ENCODE data around the gene TMA7. TPM values are rescaled to one million over a fixed set of nuclear protein-coding genes. Genes with fewer than 3 reads are reported as not detected.

TMA7 gene
- total RNA-seq, 6 experiments from 2014 or later: 64.8 to 182 (median 80.1) TPM

DNA sequence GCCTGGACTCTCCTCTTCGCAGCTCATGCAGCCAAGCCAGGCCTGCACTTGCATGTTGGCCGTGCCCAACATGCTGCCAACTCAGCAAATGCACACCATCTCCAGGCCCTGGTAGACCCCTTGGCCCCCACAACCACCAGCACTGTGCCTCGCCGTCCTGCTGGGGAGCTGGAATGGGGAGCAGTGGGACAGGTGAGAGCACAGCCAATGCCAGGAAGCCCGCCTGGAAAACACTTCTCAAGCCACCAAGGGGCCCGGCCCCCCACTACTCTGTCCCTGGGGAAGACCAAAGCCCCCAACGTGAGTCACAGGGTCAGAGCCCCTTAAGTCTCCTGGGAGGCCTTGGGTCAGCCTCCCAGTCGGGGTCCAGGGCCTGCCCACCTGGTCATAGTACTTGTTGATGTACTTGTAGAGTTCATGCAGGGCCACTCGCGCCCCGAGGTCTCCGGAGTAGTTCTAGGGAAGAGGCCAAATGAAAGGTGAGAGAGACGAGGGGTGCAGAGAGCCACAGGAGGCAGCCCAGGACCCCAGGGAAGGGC, 34.6 kb upstream of the TMA7 start:
- Histone ChIP-seq H3K4me3 (no peak overlapping the region), H3K4me1 (no peaks in the 10 kb centered on the region), H3K27me3 (no peaks in the 10 kb centered on the region), H3K9me3 (no peaks in the 10 kb centered on the region), H3K27ac (no peak overlapping the region), H3K36me3 (peaks cover 0 to 63% (median 28%) of the 10 kb centered on the region in 4 donors)
- 40% methylated on average over 5 of the region's 13 CpGs for WGBS (ENCODE audit: insufficient coverage, low coverage, low lambda C conversion rate, missing lambda C conversion rate)
- ATAC-seq (no peak), DNase-seq (peak; percentile 15 to 55 (median 51))
- TF ChIP-seq POLR2A (IDR thresholded peaks at IDR 0.05): no peak
- TF ChIP-seq, protein P1, sequence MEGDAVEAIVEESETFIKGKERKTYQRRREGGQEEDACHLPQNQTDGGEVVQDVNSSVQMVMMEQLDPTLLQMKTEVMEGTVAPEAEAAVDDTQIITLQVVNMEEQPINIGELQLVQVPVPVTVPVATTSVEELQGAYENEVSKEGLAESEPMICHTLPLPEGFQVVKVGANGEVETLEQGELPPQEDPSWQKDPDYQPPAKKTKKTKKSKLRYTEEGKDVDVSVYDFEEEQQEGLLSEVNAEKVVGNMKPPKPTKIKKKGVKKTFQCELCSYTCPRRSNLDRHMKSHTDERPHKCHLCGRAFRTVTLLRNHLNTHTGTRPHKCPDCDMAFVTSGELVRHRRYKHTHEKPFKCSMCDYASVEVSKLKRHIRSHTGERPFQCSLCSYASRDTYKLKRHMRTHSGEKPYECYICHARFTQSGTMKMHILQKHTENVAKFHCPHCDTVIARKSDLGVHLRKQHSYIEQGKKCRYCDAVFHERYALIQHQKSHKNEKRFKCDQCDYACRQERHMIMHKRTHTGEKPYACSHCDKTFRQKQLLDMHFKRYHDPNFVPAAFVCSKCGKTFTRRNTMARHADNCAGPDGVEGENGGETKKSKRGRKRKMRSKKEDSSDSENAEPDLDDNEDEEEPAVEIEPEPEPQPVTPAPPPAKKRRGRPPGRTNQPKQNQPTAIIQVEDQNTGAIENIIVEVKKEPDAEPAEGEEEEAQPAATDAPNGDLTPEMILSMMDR (IDR thresholded peaks at IDR 0.05): no peak
- intact Hi-C loops (cut with DNase I): no loop called here

DNA sequence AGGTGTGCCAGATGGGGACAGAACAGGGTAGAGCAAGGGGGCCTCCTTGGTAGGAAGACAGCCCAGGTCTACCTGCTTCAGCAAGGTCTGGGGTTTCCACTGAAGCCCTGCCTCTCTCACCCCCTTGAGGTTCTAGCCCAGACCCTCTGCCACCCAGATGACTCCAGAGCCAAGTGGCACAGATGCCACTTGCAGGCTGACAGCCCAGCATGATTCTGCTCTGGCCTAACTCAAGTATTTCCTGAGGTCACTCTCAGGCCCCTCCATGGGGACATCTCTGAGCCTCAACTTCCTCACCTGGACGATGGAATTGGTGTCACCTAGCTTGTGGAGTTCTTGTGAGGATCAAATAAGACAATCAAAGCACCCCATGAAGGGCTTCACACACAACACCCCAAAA, 34.1 kb upstream of the TMA7 start:
- WGBS (ENCODE audit: insufficient coverage, low coverage, low lambda C conversion rate, missing lambda C conversion rate): 80% methylated on average over 1 of the region's 1 CpG
- ATAC-seq (no peak), DNase-seq (no peak)
- Histone ChIP-seq H3K4me1 (no peaks in the 10 kb centered on the region), H3K27ac (no peak overlapping the region), H3K9me3 (no peaks in the 10 kb centered on the region), H3K27me3 (no peaks in the 10 kb centered on the region), H3K36me3 (peaks cover 0 to 69% (median 31%) of the 10 kb centered on the region in 4 donors), H3K4me3 (no peak overlapping the region)
- intact Hi-C loops (cut with DNase I): no loop called here
- TF ChIP-seq, protein P1 (IDR thresholded peaks at IDR 0.05): no peak
- TF ChIP-seq POLR2A (IDR thresholded peaks at IDR 0.05): no peak

DNA sequence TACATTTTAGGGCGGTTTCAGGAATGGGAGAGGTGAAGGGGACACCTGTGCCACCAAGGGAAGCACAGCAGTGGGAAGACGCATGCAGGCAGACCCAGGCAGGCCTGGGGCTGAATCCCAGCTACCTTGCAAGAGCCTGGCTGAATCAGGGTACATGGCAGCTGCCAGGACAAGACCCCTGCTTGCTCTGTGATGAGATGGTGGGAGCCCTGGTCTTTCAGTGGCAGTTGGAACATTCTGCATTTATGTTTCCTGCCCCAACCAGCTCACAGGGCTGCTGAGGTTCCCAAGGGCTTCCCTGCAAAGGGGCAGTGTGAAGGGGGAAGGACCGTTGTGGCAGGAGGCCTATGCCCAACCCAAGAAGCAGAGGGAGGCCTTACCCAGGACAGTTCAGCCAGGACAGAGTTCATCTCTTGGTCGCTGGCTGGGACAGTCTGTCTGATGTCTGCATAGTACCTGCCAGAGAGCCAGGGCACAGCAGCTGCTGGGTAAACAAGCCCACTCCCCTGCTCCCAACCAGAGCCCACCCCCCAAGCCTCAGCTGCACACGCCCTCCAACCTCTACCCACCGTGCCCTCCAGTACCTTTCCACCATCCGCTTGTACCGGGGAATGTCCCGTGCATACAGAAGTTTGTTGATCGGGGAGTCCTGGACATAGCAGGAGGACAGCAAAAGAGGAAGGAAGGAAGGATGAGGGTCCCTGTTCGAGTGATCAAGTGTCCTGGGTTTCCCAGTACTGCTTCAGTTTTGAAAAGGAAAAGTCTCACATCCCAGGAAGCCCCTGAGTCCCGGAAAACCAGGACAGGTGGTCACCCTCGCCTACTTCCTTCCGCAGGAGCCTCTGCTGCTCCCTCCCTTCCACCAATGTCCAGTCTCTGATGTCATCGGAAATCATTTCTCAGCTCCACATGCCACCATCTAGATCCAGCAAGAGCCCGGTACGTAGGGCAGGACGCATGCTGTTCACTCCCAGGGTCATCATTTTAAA, 33.3 kb upstream of the TMA7 start:
- Histone ChIP-seq H3K4me1 (no peaks in the 10 kb centered on the region), H3K27ac (no peak overlapping the region), H3K9me3 (no peaks in the 10 kb centered on the region), H3K27me3 (no peaks in the 10 kb centered on the region), H3K36me3 (peaks cover 0 to 76% (median 35%) of the 10 kb centered on the region in 4 donors), H3K4me3 (no peak overlapping the region)
- 72% methylated on average over 8 of the region's 18 CpGs for WGBS (ENCODE audit: insufficient coverage, low coverage, low lambda C conversion rate, missing lambda C conversion rate)
- TF ChIP-seq, protein P1 (IDR thresholded peaks at IDR 0.05): no peak
- TF ChIP-seq POLR2A (IDR thresholded peaks at IDR 0.05): no peak
- intact Hi-C loops (cut with DNase I): no loop called here
- ATAC-seq: no peak
- peak in 2 of 3 donors; percentile 5 to 34 for DNase-seq

DNA sequence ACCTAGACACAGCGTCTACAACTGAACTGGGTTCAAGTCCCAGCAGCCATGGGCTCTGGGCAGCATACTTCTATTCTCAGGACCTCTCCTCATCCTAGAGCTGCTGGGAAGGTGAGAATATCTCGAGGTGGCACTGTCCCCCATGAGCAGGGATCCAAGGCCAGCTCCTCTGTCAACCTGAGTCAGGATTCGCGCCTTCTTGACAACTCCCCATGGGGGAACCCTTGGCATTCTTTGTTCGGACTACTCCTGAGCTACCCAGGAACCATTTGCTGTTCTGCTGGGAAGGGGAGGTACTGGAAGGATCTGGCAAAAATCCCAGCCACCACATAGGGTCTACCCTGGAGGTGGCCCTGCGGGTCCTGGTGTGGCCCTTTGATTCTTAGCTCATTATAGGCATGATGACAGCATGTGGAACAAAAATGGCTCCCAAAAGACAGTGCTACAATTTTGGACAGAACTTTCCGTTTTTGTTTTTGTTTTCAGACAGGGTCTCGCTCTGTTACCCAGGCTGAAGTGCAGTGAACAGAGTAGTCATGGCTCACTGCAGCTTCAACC, 32.4 kb upstream of the TMA7 start:
- intact Hi-C loops (cut with DNase I): no loop called here
- Histone ChIP-seq H3K36me3 (peaks cover 0 to 85% (median 42%) of the 10 kb centered on the region in 4 donors), H3K27ac (no peak overlapping the region), H3K9me3 (no peaks in the 10 kb centered on the region), H3K27me3 (no peaks in the 10 kb centered on the region), H3K4me1 (no peaks in the 10 kb centered on the region), H3K4me3 (no peak overlapping the region)
- TF ChIP-seq, protein P1 (IDR thresholded peaks at IDR 0.05): no peak
- TF ChIP-seq POLR2A (IDR thresholded peaks at IDR 0.05): no peak
- 83% methylated on average over 2 of the region's 8 CpGs for WGBS (ENCODE audit: insufficient coverage, low coverage, low lambda C conversion rate, missing lambda C conversion rate)
- ATAC-seq (no peak), DNase-seq (no peak)
